Brain microvascular endothelial cell (primary cell): ENCODE results near the gene EID1.

Experiments used
- DNase-seq: peaks from one replicate; pipeline ENCODE4 v3.0.0-alpha.2; 2020
- H3K27ac ChIP-seq: fragments of 250-450 bp; sonication (Bioruptor Pico); 2 replicates; pipeline ENCODE4 v1.5.1; 2020; ENCODE audit warnings: mild to moderate bottlenecking, moderate library complexity
- H3K27me3 ChIP-seq: fragments of 250-450 bp; sonication (Bioruptor Pico); replicated peaks from 2 replicates; pipeline ENCODE4 v1.5.1; 2020; ENCODE audit warnings: mild to moderate bottlenecking
- H3K36me3 ChIP-seq: fragments of 250-450 bp; sonication (Bioruptor Pico); replicated peaks from 2 replicates; pipeline ENCODE4 v1.5.1; 2020; ENCODE audit warnings: mild to moderate bottlenecking
- H3K4me3 ChIP-seq: 2 replicates; pipeline ENCODE4 v1.5.1; 2011; ENCODE audit warnings: low read depth, mild to moderate bottlenecking, control low read depth, low read length, moderate library complexity
- CTCF ChIP-seq: IDR thresholded peaks from 2 replicates; pipeline ENCODE4 v1.5.1; 2011; ENCODE audit warnings: low read depth, mild to moderate bottlenecking, moderate library complexity, low read length, control low read depth, inconsistent platforms; ENCODE audit errors: missing control alignments
- in situ Hi-C: cut with HindIII; loops from 2 replicates; pipeline ENCODE4 v1.10.0; 2017; ENCODE audit warnings: low sequenced_read_pairs, low pct_ligation_motif_present

The EID1 gene

DNA sequence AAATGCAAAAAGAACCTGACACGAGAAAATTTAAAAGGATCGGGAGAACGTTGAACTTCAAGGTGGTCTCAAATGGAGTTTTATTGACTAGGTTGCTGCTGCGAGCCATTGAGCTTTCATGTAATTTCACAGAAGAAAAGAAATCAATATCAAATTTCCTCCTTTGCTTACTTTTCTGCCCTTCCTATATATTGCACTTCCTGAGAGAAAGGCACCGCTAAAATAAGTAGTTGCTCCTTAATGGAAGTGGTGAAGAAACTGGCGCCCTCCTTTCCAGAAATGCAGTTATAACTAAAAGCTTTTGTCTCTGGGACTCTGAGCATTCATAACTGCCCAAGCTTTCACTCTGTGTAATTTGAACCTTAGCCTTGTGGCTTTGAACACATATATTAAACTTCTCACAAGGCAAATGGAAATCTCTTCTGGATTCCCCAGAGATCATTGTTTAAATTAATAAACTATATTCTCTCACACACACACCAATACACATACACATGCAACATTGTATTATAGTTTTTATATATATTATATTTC, 13.4 kb downstream of the EID1 start:
- DNase-seq: no peak
- in situ Hi-C loops: no loop called here
- H3K27ac ChIP-seq: no peak overlapping the region
- no peak for TF ChIP-seq CTCF
- no peaks in the 10 kb centered on the region for H3K36me3 ChIP-seq
- no peaks in the 10 kb centered on the region for H3K27me3 ChIP-seq
- H3K4me3 ChIP-seq: peak overlapping the region; percentile 9

- TF ChIP-seq CTCF: no peak
- in situ Hi-C loops: no loop called here
- no peaks in the 10 kb centered on the region for H3K36me3 ChIP-seq
- no peak for DNase-seq
- H3K27me3 ChIP-seq: no peaks in the 10 kb centered on the region
- no peak overlapping the region for H3K4me3 ChIP-seq
- H3K27ac ChIP-seq: no peak overlapping the region
These were observed 15.4 kb downstream of the EID1 start for GRCh38 chr15:48893311-48893710.

DNA sequence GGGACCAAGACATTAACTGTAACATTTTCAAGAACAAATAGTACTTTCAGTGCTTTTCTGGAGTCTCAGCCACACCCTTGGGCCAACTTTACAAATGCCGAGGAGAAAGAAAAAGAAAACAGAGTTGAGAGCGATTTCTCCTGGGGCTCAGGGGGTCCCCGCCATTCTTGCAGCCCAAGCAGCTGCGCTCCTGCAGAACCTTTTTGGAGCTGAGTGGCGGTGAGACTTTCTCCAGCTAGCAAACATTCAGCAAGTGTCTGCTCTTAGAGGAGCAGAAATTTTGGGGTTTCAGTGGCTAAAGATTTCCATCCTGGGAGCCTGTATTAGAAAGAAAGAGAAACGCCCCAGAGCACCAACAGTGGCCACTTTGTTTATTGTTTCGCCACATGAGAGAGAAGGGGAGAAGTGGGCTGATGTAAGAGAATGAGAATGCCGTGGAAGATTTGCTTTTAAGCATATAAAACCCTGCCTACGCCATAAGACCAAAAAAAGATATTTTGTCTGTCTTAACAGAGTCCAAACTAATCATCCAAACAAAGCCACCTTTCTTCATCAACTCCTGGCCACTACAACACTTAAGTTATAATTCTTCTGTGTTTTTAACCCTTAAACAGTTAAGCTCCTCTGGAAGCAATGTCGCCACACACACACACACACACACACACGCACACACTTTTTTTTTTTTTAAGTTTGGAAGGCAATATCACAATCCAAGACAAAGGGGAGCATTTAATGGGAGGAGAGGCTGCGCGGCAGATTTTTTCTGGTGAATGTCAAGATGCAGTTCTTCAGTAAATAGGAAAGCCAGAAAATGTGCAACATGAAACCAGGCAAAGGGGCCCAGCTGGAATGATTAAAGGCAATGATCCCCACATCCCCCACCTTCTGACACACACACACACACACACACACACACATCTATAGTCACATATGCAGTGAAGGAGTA, 19.2 kb downstream of the EID1 start:
- Histone ChIP-seq H3K27ac (peak overlapping the region; percentile 21), H3K27me3 (no peaks in the 10 kb centered on the region)

DNA sequence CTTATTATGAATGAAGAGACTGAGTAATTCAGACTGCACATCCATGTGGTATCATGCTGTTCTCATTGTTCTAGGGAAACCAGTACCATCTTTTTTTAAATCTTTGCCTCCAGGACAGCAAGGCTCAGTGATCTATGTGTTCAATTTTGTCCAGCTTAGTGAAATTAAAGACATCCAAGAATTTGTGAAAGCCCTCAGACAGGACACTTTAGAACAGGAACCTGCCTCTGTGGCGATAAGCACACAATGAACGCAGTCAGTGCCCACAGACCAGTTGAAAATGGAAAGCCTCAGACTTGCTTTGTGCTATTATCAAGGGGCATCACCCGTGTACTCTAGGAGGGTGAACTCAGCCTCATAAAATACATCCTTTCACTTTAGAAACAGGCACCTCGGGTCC, 20.1 kb downstream of the EID1 start:
- Histone ChIP-seq H3K27me3 (no peaks in the 10 kb centered on the region), H3K4me3 (no peak overlapping the region), H3K27ac (no peak overlapping the region), H3K36me3 (no peaks in the 10 kb centered on the region)
- DNase-seq: no peak
- in situ Hi-C loops: no loop called here
- no peak for TF ChIP-seq CTCF

More for the DNA sequence above, 19.2 kb downstream of the EID1 start:
- DNase-seq: peak; percentile 37
- H3K36me3 ChIP-seq: no peaks in the 10 kb centered on the region
- TF ChIP-seq CTCF: peak; percentile 9
- in situ Hi-C loops: no loop called here
- peak overlapping the region; percentile 43 for H3K4me3 ChIP-seq

DNA sequence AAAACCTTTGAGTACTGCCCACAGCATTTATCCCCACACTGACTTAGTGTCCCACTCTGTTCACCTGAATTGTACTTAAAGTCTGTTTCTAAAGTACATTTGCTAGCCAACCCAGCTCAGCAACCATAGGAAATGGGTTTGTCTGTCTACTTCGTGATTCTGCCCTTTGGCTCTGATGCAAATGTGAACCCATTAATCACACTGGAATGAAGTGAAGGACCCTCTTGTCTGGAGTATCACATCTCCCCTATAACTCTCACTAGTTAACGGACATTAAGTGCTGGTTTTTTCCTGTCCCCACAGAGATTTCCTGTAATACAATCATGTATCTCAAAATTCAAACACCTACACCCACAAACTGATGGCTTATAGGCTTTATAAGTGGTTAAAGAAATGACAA, 20.5 kb downstream of the EID1 start:
- no peak for DNase-seq
- Histone ChIP-seq H3K4me3 (no peak overlapping the region), H3K27me3 (no peaks in the 10 kb centered on the region), H3K27ac (no peak overlapping the region), H3K36me3 (no peaks in the 10 kb centered on the region)
- TF ChIP-seq CTCF: no peak
- in situ Hi-C loops: no loop called here
